Natural killer cell (primary cell): Measurements from ENCODE around the gene KLF3. TPM values are rescaled to one million over a fixed set of nuclear protein-coding genes. Genes with fewer than 3 reads are reported as not detected.

ENCODE experiments used
- ATAC-seq, 3 donors: fragments of 150-1000 bp in 2 of 3; fragments of 200-7000 bp in 1 of 3; cut with Tn5 transposase; 1 replicate in 1 of 3; 2 replicates in 2 of 3; pipeline ENCODE4 v1.10.0; 2021; ENCODE audit warnings: mild to moderate bottlenecking in 2 of 3, moderate library complexity in 2 of 3
- DNase-seq, 2 donors: peaks; one replicate each; pipeline versions ENCODE4 v3.0.0 to v3.0.0-alpha.2; 2013 to 2021; ENCODE audit warnings: mixed read lengths in 1 of 2
- H3K27ac ChIP-seq: one replicate; pipeline ENCODE4 v1.5.1; 2013; ENCODE audit warnings: mild to moderate bottlenecking, low read length
- H3K27me3 ChIP-seq: one replicate; pipeline ENCODE4 v1.6.1; 2013; ENCODE audit warnings: low read length; ENCODE audit not compliant: control insufficient read depth, insufficient read depth
- H3K36me3 ChIP-seq: one replicate; pipeline ENCODE4 v1.6.1; 2013; ENCODE audit warnings: low read length; ENCODE audit not compliant: control insufficient read depth, insufficient read depth
- H3K4me1 ChIP-seq: one replicate; pipeline ENCODE4 v1.6.1; 2013; ENCODE audit warnings: low read length; ENCODE audit not compliant: control insufficient read depth, insufficient read depth
- H3K4me3 ChIP-seq: one replicate; pipeline ENCODE4 v1.5.1; 2013; ENCODE audit warnings: low read length
- H3K9me3 ChIP-seq: one replicate; pipeline ENCODE4 v1.6.1; 2013; ENCODE audit warnings: low read length; ENCODE audit not compliant: control insufficient read depth, insufficient read depth
- H3K27ac Mint-ChIP-seq, 2 donors: one replicate each; pipeline ENCODE4 v1.8.0; 2022; ENCODE audit warnings: mild to moderate bottlenecking in 2 of 2, mixed read lengths in 2 of 2, moderate library complexity in 1 of 2
- H3K27me3 Mint-ChIP-seq, 2 donors: one replicate each; pipeline ENCODE4 v1.8.0; 2022; ENCODE audit warnings: low read depth in 2 of 2, mixed read lengths in 2 of 2
- H3K36me3 Mint-ChIP-seq: one replicate; pipeline ENCODE4 v1.8.0; 2022; ENCODE audit warnings: mixed read lengths
- H3K4me1 Mint-ChIP-seq, 2 donors: one replicate each; pipeline ENCODE4 v1.8.0; 2022; ENCODE audit warnings: mixed read lengths in 2 of 2
- H3K4me3 Mint-ChIP-seq: one replicate; pipeline ENCODE4 v1.8.0; 2022; ENCODE audit warnings: mild to moderate bottlenecking, moderate library complexity, mixed read lengths
- H3K9me3 Mint-ChIP-seq, 2 donors: one replicate each; pipeline ENCODE4 v1.8.0; 2022; ENCODE audit warnings: mixed read lengths in 2 of 2
- CTCF ChIP-seq: fragments of 200-600 bp; IDR thresholded peaks from one replicate; pipeline ENCODE4 v1.8.0; 2022; ENCODE audit warnings: antibody characterized with exemption
- WGBS: methylation state at CpG from one replicate; pipeline ENCODE4 v1.1.7; 2013; ENCODE audit warnings: missing lambda C conversion rate; ENCODE audit not compliant: insufficient coverage; 5-methylcytosine and 5-hydroxymethylcytosine counted together
- intact Hi-C: fragments of 100-400 bp; cut with micrococcal nuclease; formaldehyde crosslinking; loops from one replicate; pipeline ENCODE4 v1.14.2; 2022
- total RNA-seq, 4 donors: library from RNA; stranded (reverse); fragments of 120-200 nt in 1 of 4; gene quantifications; one replicate each; pipeline versions ENCODE4 v1.2.3 to v1.2.4, GENCODE V29; 2013 to 2022

KLF3 gene
- total RNA-seq, 3 donors from 2014 or later (not counting 1 experiment from before 2014, with no cell fraction given), result 109 to 114 (median 112) TPM

GRCh38 chr4:38740303-38740702 is 76.3 kb downstream of the KLF3 start:
- no peak overlapping the region for H3K4me3 Mint-ChIP-seq
- no peaks in the 10 kb centered on the region for H3K36me3 ChIP-seq
- intact Hi-C loops, result no loop called here
- DNase-seq, result no peak
- H3K27ac ChIP-seq, result no peak overlapping the region
- TF ChIP-seq CTCF, result no peak
- peaks cover 2% of the 10 kb centered on the region for H3K27me3 ChIP-seq
- H3K36me3 Mint-ChIP-seq, result no peaks in the 10 kb centered on the region
- no peak for ATAC-seq
- no peaks in the 10 kb centered on the region for H3K9me3 Mint-ChIP-seq
- H3K27me3 Mint-ChIP-seq, result peaks cover 6 to 17% of the 10 kb centered on the region in 2 donors
- H3K27ac Mint-ChIP-seq, result no peak overlapping the region
- WGBS, result 85% methylated on average over 2 of the region's 2 CpGs
- no peaks in the 10 kb centered on the region for H3K9me3 ChIP-seq
- H3K4me1 Mint-ChIP-seq, result no peaks in the 10 kb centered on the region
- no peaks in the 10 kb centered on the region for H3K4me1 ChIP-seq
- H3K4me3 ChIP-seq, result no peak overlapping the region

GRCh38 chr4:38743866-38744265 is 79.9 kb downstream of the KLF3 start:
- H3K4me3 Mint-ChIP-seq, result no peak overlapping the region
- no peaks in the 10 kb centered on the region for H3K36me3 Mint-ChIP-seq
- H3K9me3 Mint-ChIP-seq, result peaks cover 4% of the 10 kb centered on the region in 2 donors
- DNase-seq (no peak), ATAC-seq (no peak)
- 67% methylated on average over 1 of the region's 1 CpG for WGBS
- Histone ChIP-seq H3K36me3 (no peaks in the 10 kb centered on the region), H3K27me3 (no peaks in the 10 kb centered on the region), H3K9me3 (peaks cover 15% of the 10 kb centered on the region), H3K27ac (no peak overlapping the region), H3K4me1 (no peaks in the 10 kb centered on the region), H3K4me3 (no peak overlapping the region)
- no peak for TF ChIP-seq CTCF
- no peaks in the 10 kb centered on the region for H3K4me1 Mint-ChIP-seq
- H3K27me3 Mint-ChIP-seq, result peaks cover 0 to 10% of the 10 kb centered on the region in 2 donors
- intact Hi-C loops, result no loop called here
- no peak overlapping the region for H3K27ac Mint-ChIP-seq

GRCh38 chr4:38745881-38746280 is 81.9 kb downstream of the KLF3 start:
- Mint-ChIP-seq H3K27me3 (peaks cover 0 to 10% of the 10 kb centered on the region in 2 donors), H3K36me3 (no peaks in the 10 kb centered on the region), H3K4me1 (no peaks in the 10 kb centered on the region), H3K9me3 (peaks cover 4% of the 10 kb centered on the region in 2 donors), H3K27ac (no peak overlapping the region), H3K4me3 (no peak overlapping the region)
- WGBS, result 91% methylated on average over 5 of the region's 5 CpGs
- H3K9me3 ChIP-seq, result peaks cover 15% of the 10 kb centered on the region
- no peaks in the 10 kb centered on the region for H3K4me1 ChIP-seq
- H3K4me3 ChIP-seq, result no peak overlapping the region
- ATAC-seq (no peak), DNase-seq (no peak)
- TF ChIP-seq CTCF, result no peak
- intact Hi-C loops, result no loop called here
- no peaks in the 10 kb centered on the region for H3K36me3 ChIP-seq
- no peak overlapping the region for H3K27ac ChIP-seq
- no peaks in the 10 kb centered on the region for H3K27me3 ChIP-seq

GRCh38 chr4:38747629-38748028 is 83.6 kb downstream of the KLF3 start:
- ATAC-seq (no peak), DNase-seq (no peak)
- no peak overlapping the region for H3K4me3 Mint-ChIP-seq
- Histone ChIP-seq H3K9me3 (peaks cover 15% of the 10 kb centered on the region), H3K36me3 (no peaks in the 10 kb centered on the region), H3K27me3 (no peaks in the 10 kb centered on the region), H3K4me3 (no peak overlapping the region), H3K27ac (no peak overlapping the region), H3K4me1 (peaks cover 11% of the 10 kb centered on the region)
- H3K36me3 Mint-ChIP-seq, result no peaks in the 10 kb centered on the region
- intact Hi-C loops, result no loop called here
- no peak for TF ChIP-seq CTCF
- H3K4me1 Mint-ChIP-seq, result peaks cover 6 to 11% of the 10 kb centered on the region in 2 donors
- H3K9me3 Mint-ChIP-seq, result peaks cover 4% of the 10 kb centered on the region in 2 donors
- no peak overlapping the region for H3K27ac Mint-ChIP-seq
- peaks cover 0 to 2% of the 10 kb centered on the region in 2 donors for H3K27me3 Mint-ChIP-seq
